BJ (cell line): ENCODE data around the gene IL18BP. TPM values are rescaled to one million over a fixed set of nuclear protein-coding genes. Genes with fewer than 3 reads are reported as not detected.

Experiments used
- CTCF ChIA-PET: fragments of 350-600 bp; formaldehyde crosslinking; extraction: SDS; loops from one replicate; lab custom pipeline; 2021; ENCODE audit warnings: antibody characterized with exemption, inconsistent platforms; lab: Yijun Ruan, JAX
- POLR2A ChIA-PET: fragments of 300-600 bp; sonication (Branson Sonifier 250); formaldehyde crosslinking; extraction: SDS; loops from one replicate; lab custom pipeline; 2021; ENCODE audit warnings: antibody characterized with exemption; lab: Charles Lee
- DNase-seq: peaks from one replicate; pipeline ENCODE4 v3.0.0-alpha.2; 2011; ENCODE audit warnings: low read depth
- H3K27me3 ChIP-seq: 2 replicates; pipeline ENCODE4 v1.6.0; 2011; ENCODE audit warnings: low read length; ENCODE audit not compliant: control insufficient read depth, insufficient read depth
- H3K36me3 ChIP-seq: 2 replicates; pipeline ENCODE4 v1.5.1; 2011; ENCODE audit warnings: low read length; ENCODE audit not compliant: control insufficient read depth, insufficient read depth
- H3K4me3 ChIP-seq: 2 replicates; pipeline ENCODE4 v1.5.1; 2011; ENCODE audit warnings: low read depth, mild to moderate bottlenecking, control low read depth, low read length
- CTCF ChIP-seq: IDR thresholded peaks from 2 replicates; pipeline ENCODE4 v1.5.1; 2011; ENCODE audit warnings: low read depth, mild to moderate bottlenecking, control low read depth, inconsistent platforms, low read length, moderate library complexity; ENCODE audit not compliant: insufficient read depth
- polyA plus RNA-seq: library from polyadenylated mRNA; depleted of rRNA; stranded (reverse); fragments of >200 nt; gene quantifications from 2 replicates; pipeline ENCODE4 v1.2.3, GENCODE V29; 2011

Gene IL18BP
- polyA plus RNA-seq, 1 experiment, result 3.2 TPM

GRCh38 chr11:72026090-72026489 lies 27.4 kb downstream of the IL18BP start:
- no peaks in the 10 kb centered on the region for H3K27me3 ChIP-seq
- H3K4me3 ChIP-seq, result no peak overlapping the region
- TF ChIP-seq CTCF, result no peak
- ChIA-PET CTCF (interaction anchor here (0.8 to 13.5 kb wide), 15 partner anchors 8 to 405 kb away, joined by 3 to 209 read pairs (median 15); no protein-coding TSS in a partner anchor), POLR2A (no interaction called here)
- peaks cover 40% of the 10 kb centered on the region for H3K36me3 ChIP-seq
- no peak for DNase-seq

GRCh38 chr11:72030472-72031045 lies 31.9 kb downstream of the IL18BP start:
- CTCF ChIA-PET, result interaction anchor here (0.7 to 13.5 kb wide), 7 partner anchors 15 to 153 kb away, joined by 3 to 209 read pairs (median 4); no protein-coding TSS in a partner anchor
- Histone ChIP-seq H3K27me3 (no peaks in the 10 kb centered on the region), H3K4me3 (no peak overlapping the region), H3K36me3 (peaks cover 17% of the 10 kb centered on the region)
- POLR2A ChIA-PET, result interaction anchor here (0.6 kb wide), 1 partner anchor 43 kb away, joined by 3 read pairs; no protein-coding TSS in a partner anchor
- TF ChIP-seq CTCF, result no peak
- no peak for DNase-seq

GRCh38 chr11:72036687-72037086 lies 38.0 kb downstream of the IL18BP start:
- CTCF ChIA-PET, result interaction anchor here (1.4 to 4.3 kb wide), 3 partner anchors 12 to 146 kb away, joined by 3 to 28 read pairs (median 4); no protein-coding TSS in a partner anchor
- no peaks in the 10 kb centered on the region for H3K27me3 ChIP-seq
- H3K4me3 ChIP-seq, result no peak overlapping the region
- TF ChIP-seq CTCF, result no peak
- peaks cover 5% of the 10 kb centered on the region; the same call in 1 of the 2 replicates for H3K36me3 ChIP-seq
- POLR2A ChIA-PET, result no interaction called here
- DNase-seq, result no peak

- no peak for TF ChIP-seq CTCF
- CTCF ChIA-PET, result interaction anchor here (0.8 to 4.3 kb wide), 14 partner anchors 9 to 397 kb away, joined by 3 to 28 read pairs (median 4); partner anchors contain the start of gene CLPB
Observed at GRCh38 chr11:72037554-72038311, 39.0 kb downstream of the IL18BP start.

GRCh38 chr11:72038491-72038890 lies 39.8 kb downstream of the IL18BP start:
- H3K4me3 ChIP-seq, result peak overlapping the region; percentile 75
- TF ChIP-seq CTCF, result no peak
- ChIA-PET CTCF (interaction anchor here (0.8 to 4.3 kb wide), 18 partner anchors 10 to 396 kb away, joined by 3 to 28 read pairs (median 4); partner anchors contain the start of gene CLPB), POLR2A (interaction anchor here (0.5 to 0.8 kb wide), 3 partner anchors 52 to 185 kb away, joined by 3 read pairs; no protein-coding TSS in a partner anchor)
- no peaks in the 10 kb centered on the region for H3K27me3 ChIP-seq
- H3K36me3 ChIP-seq, result peaks cover 4% of the 10 kb centered on the region; the same call in 1 of the 2 replicates
- peak; percentile 48 for DNase-seq

More at GRCh38 chr11:72037554-72038311, 39.0 kb downstream of the IL18BP start:
- Histone ChIP-seq H3K36me3 (peaks cover 5% of the 10 kb centered on the region; the same call in 1 of the 2 replicates), H3K4me3 (peak overlapping the region; percentile 75), H3K27me3 (no peaks in the 10 kb centered on the region)
- DNase-seq, result no peak
- POLR2A ChIA-PET, result no interaction called here
